PC-3 (cell line): Measurements from ENCODE around the gene DPH7. TPM values are rescaled to one million over a fixed set of nuclear protein-coding genes. Genes with fewer than 3 reads are reported as not detected.
"Not testable (repeated sequence)": the region's sequence is repeated elsewhere in the genome, so short reads cannot be mapped to it uniquely, and the experiment has no call there.

Experiments used
- ATAC-seq: fragments of 200-7000 bp; cut with Tn5 transposase; 2 replicates; pipeline ENCODE4 v1.9.1; 2020; ENCODE audit warnings: mild to moderate bottlenecking, moderate library complexity
- BruUV-seq: library from RNA; stranded (reverse); fragments of 400-500 nt; replicated peaks from 2 replicates; lab custom pipeline; 2021; lab: Mats Ljungman, UMichigan
- CTCF ChIA-PET: fragments of 300-600 bp; sonication (Branson Sonifier 250); formaldehyde crosslinking; loops from one replicate; lab custom pipeline; 2022; ENCODE audit warnings: antibody characterized with exemption; lab: Charles Lee
- POLR2A ChIA-PET: fragments of 300-600 bp; sonication (Branson Sonifier 250); formaldehyde crosslinking; loops from one replicate; lab custom pipeline; 2022; ENCODE audit warnings: antibody characterized with exemption; ENCODE audit not compliant: unreplicated experiment; lab: Charles Lee
- DNase-seq: peaks from one replicate; pipeline ENCODE4 v3.0.0-alpha.2; 2015
- H2AFZ ChIP-seq: fragments of 300-600 bp; sonication (generic); 2 replicates; pipeline ENCODE4 v1.6.0; 2016; ENCODE audit warnings: antibody characterized with exemption, low read length
- H3F3A ChIP-seq: fragments of 300-600 bp; sonication (generic); one replicate; pipeline ENCODE4 v1.6.0; 2017; ENCODE audit warnings: antibody characterized with exemption, low read length, control low read depth, mild to moderate bottlenecking; ENCODE audit not compliant: unreplicated experiment
- H3K27ac ChIP-seq: fragments of 300-600 bp; sonication (generic); 2 replicates; pipeline ENCODE4 v1.5.1; 2016; ENCODE audit warnings: mild to moderate bottlenecking, low read length
- H3K27me3 ChIP-seq: fragments of 300-600 bp; sonication (generic); 2 replicates; pipeline ENCODE4 v1.6.1; 2016; ENCODE audit warnings: low read length, mixed read lengths
- H3K36me3 ChIP-seq: fragments of 300-600 bp; sonication (generic); 2 replicates; pipeline ENCODE4 v1.6.1; 2016; ENCODE audit warnings: low read depth, mixed run types, low read length, mixed read lengths
- H3K4me1 ChIP-seq: fragments of 300-600 bp; sonication (generic); 2 replicates; pipeline ENCODE4 v1.5.1; 2016; ENCODE audit warnings: low read length; ENCODE audit not compliant: insufficient read depth
- H3K4me2 ChIP-seq: fragments of 300-600 bp; sonication (generic); 2 replicates; pipeline ENCODE4 v1.6.0; 2016; ENCODE audit warnings: low read length
- H3K4me3 ChIP-seq: fragments of 300-600 bp; sonication (generic); 2 replicates; pipeline ENCODE4 v1.5.1; 2016; ENCODE audit warnings: mild to moderate bottlenecking, low read length, mixed read lengths
- H3K79me2 ChIP-seq: fragments of 300-600 bp; sonication (generic); 2 replicates; pipeline ENCODE4 v1.6.1; 2017; ENCODE audit warnings: low read length, mixed read lengths
- H3K9ac ChIP-seq: fragments of 300-600 bp; sonication (generic); 2 replicates; pipeline ENCODE4 v1.6.0; 2016; ENCODE audit warnings: mild to moderate bottlenecking, low read length
- H3K9me2 ChIP-seq: fragments of 300-600 bp; sonication (generic); replicated peaks from 2 replicates; pipeline ENCODE4 v1.6.1; 2016; ENCODE audit warnings: mixed run types, low read length, mixed read lengths
- H3K9me3 ChIP-seq: fragments of 300-600 bp; sonication (generic); 2 replicates; pipeline ENCODE4 v1.6.1; 2016; ENCODE audit warnings: low read length, mixed read lengths
- H4K20me1 ChIP-seq: fragments of 300-600 bp; sonication (generic); 2 replicates; pipeline ENCODE4 v1.6.1; 2016; ENCODE audit warnings: low read length, mixed read lengths
- EZH2 ChIP-seq: fragments of 300-600 bp; sonication (generic); IDR thresholded peaks from one replicate; pipeline ENCODE4 v1.6.1; 2017; ENCODE audit warnings: antibody characterized with exemption, mild to moderate bottlenecking, low read length; ENCODE audit not compliant: unreplicated experiment
- EZH2phosphoT487 ChIP-seq: fragments of 300-600 bp; sonication (generic); IDR thresholded peaks from 2 replicates; pipeline ENCODE4 v1.6.1; 2018; ENCODE audit warnings: mild to moderate bottlenecking, antibody characterized with exemption, low read length, borderline replicate concordance
- intact Hi-C: fragments of 100-400 bp; cut with micrococcal nuclease; formaldehyde crosslinking; loops from 2 replicates; pipeline ENCODE4 v1.9.0; 2023
- total RNA-seq: library from RNA; depleted of rRNA; stranded (reverse); fragments of >200 nt; gene quantifications from 2 replicates; pipeline ENCODE4 v1.2.3, GENCODE V29; 2014
- TF ChIP-seq, protein P1 (sequence below): fragments of 300-600 bp; sonication (generic); conservative IDR thresholded peaks from 2 replicates; pipeline ENCODE4 v1.5.1; 2017; ENCODE audit warnings: antibody characterized with exemption, low read depth, mild to moderate bottlenecking, low read length

DPH7 gene
- total RNA-seq, 1 experiment from 2014 or later, result 35.1 TPM

DNA sequence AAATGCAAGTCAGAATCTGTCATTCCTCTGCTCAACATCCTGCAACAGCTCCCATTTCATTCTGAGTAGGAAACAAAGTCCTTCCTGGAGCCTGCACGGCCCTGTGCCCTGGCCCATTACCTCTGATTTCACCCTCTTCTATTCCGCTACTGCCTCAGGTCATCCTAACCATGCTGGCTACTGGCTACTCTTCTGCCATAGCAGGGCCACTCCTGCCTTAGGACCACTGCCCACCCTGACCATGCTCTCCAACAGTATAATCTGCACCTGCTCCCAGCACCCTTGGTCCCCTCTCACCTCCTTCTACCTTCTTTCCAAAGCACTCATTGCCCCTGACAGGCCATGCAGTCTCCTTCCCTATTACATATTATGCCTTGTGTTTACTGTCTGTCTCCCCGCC is 8.2 kb downstream of the DPH7 start:
- ChIA-PET POLR2A (no interaction called here), CTCF (no interaction called here)
- no TSS peak for BruUV-seq
- Histone ChIP-seq H3K4me3 (no peak overlapping the region), H3K27me3 (no peaks in the 10 kb centered on the region), H3K79me2 (peaks cover 10% of the 10 kb centered on the region), H3K9me2 (no peaks in the 10 kb centered on the region), H3K27ac (no peak overlapping the region), H2AFZ (no peak overlapping the region), H3F3A (no peaks in the 10 kb centered on the region), H3K9me3 (no peaks in the 10 kb centered on the region), H3K4me2 (no peak overlapping the region), H4K20me1 (no peaks in the 10 kb centered on the region), H3K36me3 (peaks cover 24% of the 10 kb centered on the region; the same call in 1 of the 2 replicates), H3K4me1 (no peaks in the 10 kb centered on the region), H3K9ac (no peak overlapping the region)
- TF ChIP-seq EZH2phosphoT487, result no peak
- no peak for TF ChIP-seq EZH2
- TF ChIP-seq, protein P1, sequence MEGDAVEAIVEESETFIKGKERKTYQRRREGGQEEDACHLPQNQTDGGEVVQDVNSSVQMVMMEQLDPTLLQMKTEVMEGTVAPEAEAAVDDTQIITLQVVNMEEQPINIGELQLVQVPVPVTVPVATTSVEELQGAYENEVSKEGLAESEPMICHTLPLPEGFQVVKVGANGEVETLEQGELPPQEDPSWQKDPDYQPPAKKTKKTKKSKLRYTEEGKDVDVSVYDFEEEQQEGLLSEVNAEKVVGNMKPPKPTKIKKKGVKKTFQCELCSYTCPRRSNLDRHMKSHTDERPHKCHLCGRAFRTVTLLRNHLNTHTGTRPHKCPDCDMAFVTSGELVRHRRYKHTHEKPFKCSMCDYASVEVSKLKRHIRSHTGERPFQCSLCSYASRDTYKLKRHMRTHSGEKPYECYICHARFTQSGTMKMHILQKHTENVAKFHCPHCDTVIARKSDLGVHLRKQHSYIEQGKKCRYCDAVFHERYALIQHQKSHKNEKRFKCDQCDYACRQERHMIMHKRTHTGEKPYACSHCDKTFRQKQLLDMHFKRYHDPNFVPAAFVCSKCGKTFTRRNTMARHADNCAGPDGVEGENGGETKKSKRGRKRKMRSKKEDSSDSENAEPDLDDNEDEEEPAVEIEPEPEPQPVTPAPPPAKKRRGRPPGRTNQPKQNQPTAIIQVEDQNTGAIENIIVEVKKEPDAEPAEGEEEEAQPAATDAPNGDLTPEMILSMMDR, result no peak
- no peak for DNase-seq
- ATAC-seq, result no peak
- intact Hi-C loops, result no loop called here

DNA sequence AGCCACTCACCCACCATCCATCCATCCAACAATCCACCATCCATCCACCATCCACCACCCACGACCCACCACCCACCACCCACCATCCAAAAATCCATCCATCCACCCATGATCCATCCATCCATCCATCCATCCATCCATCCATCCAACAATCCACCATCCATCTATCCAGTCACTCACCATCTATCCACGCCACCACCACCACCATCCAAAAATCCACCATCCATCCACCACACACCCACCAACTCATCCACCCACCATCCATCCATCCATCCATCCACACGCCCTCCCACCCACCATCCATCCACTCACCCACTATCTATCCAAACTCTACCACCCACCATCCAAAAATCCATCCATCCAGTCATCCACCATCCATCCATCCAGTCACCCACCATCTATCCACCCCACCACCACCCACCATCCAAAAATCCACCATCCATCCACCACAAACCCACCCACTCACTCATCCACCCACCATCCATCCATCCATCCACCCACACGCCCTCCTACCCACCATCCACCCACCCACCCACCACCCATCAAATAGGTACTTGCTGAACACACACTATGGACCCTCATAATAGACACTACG is 9.0 kb downstream of the DPH7 start:
- peaks cover 3% of the 10 kb centered on the region; the same call in 1 of the 2 replicates for H3K79me2 ChIP-seq

DNA sequence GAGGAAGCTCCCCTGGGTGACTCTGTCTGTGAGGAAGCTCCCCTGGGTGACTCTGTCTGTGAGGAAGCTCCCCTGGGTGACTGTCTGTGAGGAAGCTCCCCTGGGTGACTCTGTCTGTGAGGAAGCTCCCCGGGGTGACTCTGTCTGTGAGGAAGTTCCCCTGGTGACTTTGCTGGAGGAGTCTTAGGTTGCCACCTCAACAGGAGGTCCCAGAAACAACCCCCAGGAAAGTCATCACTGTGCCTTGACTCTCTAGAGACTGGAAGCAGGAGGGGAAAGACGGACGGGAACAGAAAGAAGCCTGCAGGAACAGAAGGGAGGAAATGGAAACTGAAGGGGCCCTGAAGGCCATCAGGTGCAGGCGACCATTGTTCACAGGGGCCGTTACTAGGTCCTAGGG is 10.3 kb downstream of the DPH7 start:
- H3K79me2 ChIP-seq, H3K9ac ChIP-seq, BruUV-seq, H3K4me3 ChIP-seq, DNase-seq, H2AFZ ChIP-seq, H3K27me3 ChIP-seq, intact Hi-C loops, H3K9me2 ChIP-seq, H3F3A ChIP-seq, CTCF ChIA-PET, ATAC-seq, H3K9me3 ChIP-seq, H3K4me1 ChIP-seq, H3K4me2 ChIP-seq, H4K20me1 ChIP-seq, H3K27ac ChIP-seq: not testable (repeated sequence)
- POLR2A ChIA-PET, result interaction anchor here (0.7 kb wide), 1 partner anchor 11 kb away, joined by 3 read pairs; no protein-coding TSS in a partner anchor
- peaks cover 10% of the 10 kb centered on the region; the same call in 1 of the 2 replicates for H3K36me3 ChIP-seq

More for the DNA sequence above, 9.0 kb downstream of the DPH7 start:
- no peaks in the 10 kb centered on the region for H3K4me1 ChIP-seq
- no peak overlapping the region for H3K27ac ChIP-seq
- H3K9me2 ChIP-seq, result no peaks in the 10 kb centered on the region
- BruUV-seq, result no TSS peak
- H3K36me3 ChIP-seq, result peaks cover 19% of the 10 kb centered on the region; the same call in 1 of the 2 replicates
- POLR2A ChIA-PET, result no interaction called here
- TF ChIP-seq EZH2 (no peak), EZH2phosphoT487 (no peak)
- TF ChIP-seq, protein P1, result no peak
- intact Hi-C loops, result no loop called here
- H3K4me2 ChIP-seq, result no peak overlapping the region
- no peak for ATAC-seq
- no peak for DNase-seq
- H3K9ac ChIP-seq, result no peak overlapping the region
- CTCF ChIA-PET, result no interaction called here
- no peaks in the 10 kb centered on the region for H4K20me1 ChIP-seq
- H3F3A ChIP-seq, result no peaks in the 10 kb centered on the region
- H3K9me3 ChIP-seq, result no peaks in the 10 kb centered on the region
- no peak overlapping the region for H2AFZ ChIP-seq
- H3K27me3 ChIP-seq, result no peaks in the 10 kb centered on the region
- H3K4me3 ChIP-seq, result no peak overlapping the region
